Measurements from ENCODE around the gene IKZF1.

The IKZF1 gene

GRCh38 chr7:50268990-50269389 lies 35.5 kb upstream of the IKZF1 start:
- no peaks in the 10 kb centered on the region for H3K27me3 ChIP-seq (replicated peaks; ENCODE audit: control insufficient read depth, insufficient read depth, low read length, poor library complexity, severe bottlenecking)
- DNase-seq = no peak
- H3K4me1 ChIP-seq (ENCODE audit: control insufficient read depth, insufficient read depth, low read length, poor library complexity, severe bottlenecking) = peaks cover 71% of the 10 kb centered on the region
- H3K4me3 ChIP-seq (ENCODE audit: insufficient read depth, low read depth, low read length, poor library complexity, severe bottlenecking) = no peak overlapping the region
- H3K27ac ChIP-seq (ENCODE audit: insufficient read depth, low read length, poor library complexity, severe bottlenecking) = peak overlapping the region; percentile 60
- no peaks in the 10 kb centered on the region for H3K9me3 ChIP-seq (ENCODE audit: control insufficient read depth, low read length)
- H3K36me3 ChIP-seq (ENCODE audit: control insufficient read depth, insufficient read depth, low read length) = no peaks in the 10 kb centered on the region

- H3K9me3 ChIP-seq (ENCODE audit: control insufficient read depth, low read length) = no peaks in the 10 kb centered on the region
- peak overlapping the region; percentile 18 for H3K27ac ChIP-seq (ENCODE audit: insufficient read depth, low read length, poor library complexity, severe bottlenecking)
- H3K27me3 ChIP-seq (replicated peaks; ENCODE audit: control insufficient read depth, insufficient read depth, low read length, poor library complexity, severe bottlenecking) = no peaks in the 10 kb centered on the region
- no peak overlapping the region for H3K4me3 ChIP-seq (ENCODE audit: insufficient read depth, low read depth, low read length, poor library complexity, severe bottlenecking)
- no peaks in the 10 kb centered on the region for H3K36me3 ChIP-seq (ENCODE audit: control insufficient read depth, insufficient read depth, low read length)
- H3K4me1 ChIP-seq (ENCODE audit: control insufficient read depth, insufficient read depth, low read length, poor library complexity, severe bottlenecking) = peaks cover 61% of the 10 kb centered on the region
- no peak for DNase-seq
These were observed 33.9 kb upstream of the IKZF1 start for GRCh38 chr7:50270531-50271018.

- Histone ChIP-seq H3K27ac (ENCODE audit: insufficient read depth, low read length, poor library complexity, severe bottlenecking) (no peak overlapping the region), H3K9me3 (ENCODE audit: control insufficient read depth, low read length) (no peaks in the 10 kb centered on the region), H3K36me3 (ENCODE audit: control insufficient read depth, insufficient read depth, low read length) (no peaks in the 10 kb centered on the region), H3K4me3 (ENCODE audit: insufficient read depth, low read depth, low read length, poor library complexity, severe bottlenecking) (no peak overlapping the region), H3K27me3 (replicated peaks; ENCODE audit: control insufficient read depth, insufficient read depth, low read length, poor library complexity, severe bottlenecking) (no peaks in the 10 kb centered on the region), H3K4me1 (ENCODE audit: control insufficient read depth, insufficient read depth, low read length, poor library complexity, severe bottlenecking) (peaks cover 39% of the 10 kb centered on the region)
- DNase-seq = no peak
These were observed 31.7 kb upstream of the IKZF1 start for GRCh38 chr7:50272808-50273207.

- peaks cover 34% of the 10 kb centered on the region for H3K4me1 ChIP-seq (ENCODE audit: control insufficient read depth, insufficient read depth, low read length, poor library complexity, severe bottlenecking)
- H3K9me3 ChIP-seq (ENCODE audit: control insufficient read depth, low read length) = no peaks in the 10 kb centered on the region
- no peak overlapping the region for H3K4me3 ChIP-seq (ENCODE audit: insufficient read depth, low read depth, low read length, poor library complexity, severe bottlenecking)
- H3K36me3 ChIP-seq (ENCODE audit: control insufficient read depth, insufficient read depth, low read length) = no peaks in the 10 kb centered on the region
- no peaks in the 10 kb centered on the region for H3K27me3 ChIP-seq (replicated peaks; ENCODE audit: control insufficient read depth, insufficient read depth, low read length, poor library complexity, severe bottlenecking)
- DNase-seq = no peak
- no peak overlapping the region for H3K27ac ChIP-seq (ENCODE audit: insufficient read depth, low read length, poor library complexity, severe bottlenecking)
These were observed 31.2 kb upstream of the IKZF1 start for GRCh38 chr7:50273301-50273700.

GRCh38 chr7:50273870-50274269 lies 30.6 kb upstream of the IKZF1 start:
- no peaks in the 10 kb centered on the region for H3K9me3 ChIP-seq (ENCODE audit: control insufficient read depth, low read length)
- H3K27me3 ChIP-seq (replicated peaks; ENCODE audit: control insufficient read depth, insufficient read depth, low read length, poor library complexity, severe bottlenecking) = no peaks in the 10 kb centered on the region
- no peaks in the 10 kb centered on the region for H3K36me3 ChIP-seq (ENCODE audit: control insufficient read depth, insufficient read depth, low read length)
- H3K27ac ChIP-seq (ENCODE audit: insufficient read depth, low read length, poor library complexity, severe bottlenecking) = no peak overlapping the region
- peaks cover 28% of the 10 kb centered on the region for H3K4me1 ChIP-seq (ENCODE audit: control insufficient read depth, insufficient read depth, low read length, poor library complexity, severe bottlenecking)
- no peak overlapping the region for H3K4me3 ChIP-seq (ENCODE audit: insufficient read depth, low read depth, low read length, poor library complexity, severe bottlenecking)
- DNase-seq = no peak

- H3K27me3 ChIP-seq (replicated peaks; ENCODE audit: control insufficient read depth, insufficient read depth, low read length, poor library complexity, severe bottlenecking) = no peaks in the 10 kb centered on the region
- no peak overlapping the region for H3K4me3 ChIP-seq (ENCODE audit: insufficient read depth, low read depth, low read length, poor library complexity, severe bottlenecking)
- no peaks in the 10 kb centered on the region for H3K9me3 ChIP-seq (ENCODE audit: control insufficient read depth, low read length)
- no peaks in the 10 kb centered on the region for H3K36me3 ChIP-seq (ENCODE audit: control insufficient read depth, insufficient read depth, low read length)
- H3K27ac ChIP-seq (ENCODE audit: insufficient read depth, low read length, poor library complexity, severe bottlenecking) = no peak overlapping the region
- DNase-seq = no peak
- H3K4me1 ChIP-seq (ENCODE audit: control insufficient read depth, insufficient read depth, low read length, poor library complexity, severe bottlenecking) = peaks cover 23% of the 10 kb centered on the region
These were observed 30.2 kb upstream of the IKZF1 start for GRCh38 chr7:50274361-50274760.

- Histone ChIP-seq H3K27ac (ENCODE audit: insufficient read depth, low read length, poor library complexity, severe bottlenecking) (no peak overlapping the region), H3K27me3 (replicated peaks; ENCODE audit: control insufficient read depth, insufficient read depth, low read length, poor library complexity, severe bottlenecking) (no peaks in the 10 kb centered on the region), H3K4me1 (ENCODE audit: control insufficient read depth, insufficient read depth, low read length, poor library complexity, severe bottlenecking) (peaks cover 12% of the 10 kb centered on the region), H3K9me3 (ENCODE audit: control insufficient read depth, low read length) (no peaks in the 10 kb centered on the region), H3K4me3 (ENCODE audit: insufficient read depth, low read depth, low read length, poor library complexity, severe bottlenecking) (no peak overlapping the region), H3K36me3 (ENCODE audit: control insufficient read depth, insufficient read depth, low read length) (no peaks in the 10 kb centered on the region)
- DNase-seq = no peak
These were observed 29.1 kb upstream of the IKZF1 start for GRCh38 chr7:50275430-50275829.

- Histone ChIP-seq H3K4me3 (ENCODE audit: insufficient read depth, low read depth, low read length, poor library complexity, severe bottlenecking) (no peak overlapping the region), H3K36me3 (ENCODE audit: control insufficient read depth, insufficient read depth, low read length) (no peaks in the 10 kb centered on the region), H3K27me3 (replicated peaks; ENCODE audit: control insufficient read depth, insufficient read depth, low read length, poor library complexity, severe bottlenecking) (no peaks in the 10 kb centered on the region), H3K4me1 (ENCODE audit: control insufficient read depth, insufficient read depth, low read length, poor library complexity, severe bottlenecking) (peaks cover 13% of the 10 kb centered on the region), H3K27ac (ENCODE audit: insufficient read depth, low read length, poor library complexity, severe bottlenecking) (no peak overlapping the region), H3K9me3 (ENCODE audit: control insufficient read depth, low read length) (no peaks in the 10 kb centered on the region)
- DNase-seq = no peak
These were observed 28.0 kb upstream of the IKZF1 start for GRCh38 chr7:50276483-50276882.

GRCh38 chr7:50278120-50278519 lies 26.4 kb upstream of the IKZF1 start:
- no peak for DNase-seq
- H3K4me3 ChIP-seq (ENCODE audit: insufficient read depth, low read depth, low read length, poor library complexity, severe bottlenecking) = no peak overlapping the region
- H3K27ac ChIP-seq (ENCODE audit: insufficient read depth, low read length, poor library complexity, severe bottlenecking) = no peak overlapping the region
- H3K27me3 ChIP-seq (replicated peaks; ENCODE audit: control insufficient read depth, insufficient read depth, low read length, poor library complexity, severe bottlenecking) = no peaks in the 10 kb centered on the region
- H3K9me3 ChIP-seq (ENCODE audit: control insufficient read depth, low read length) = no peaks in the 10 kb centered on the region
- no peaks in the 10 kb centered on the region for H3K36me3 ChIP-seq (ENCODE audit: control insufficient read depth, insufficient read depth, low read length)
- H3K4me1 ChIP-seq (ENCODE audit: control insufficient read depth, insufficient read depth, low read length, poor library complexity, severe bottlenecking) = peaks cover 17% of the 10 kb centered on the region

- Histone ChIP-seq H3K4me1 (ENCODE audit: control insufficient read depth, insufficient read depth, low read length, poor library complexity, severe bottlenecking) (peaks cover 15% of the 10 kb centered on the region), H3K4me3 (ENCODE audit: insufficient read depth, low read depth, low read length, poor library complexity, severe bottlenecking) (no peak overlapping the region), H3K27me3 (replicated peaks; ENCODE audit: control insufficient read depth, insufficient read depth, low read length, poor library complexity, severe bottlenecking) (no peaks in the 10 kb centered on the region), H3K27ac (ENCODE audit: insufficient read depth, low read length, poor library complexity, severe bottlenecking) (no peak overlapping the region), H3K36me3 (ENCODE audit: control insufficient read depth, insufficient read depth, low read length) (no peaks in the 10 kb centered on the region), H3K9me3 (ENCODE audit: control insufficient read depth, low read length) (no peaks in the 10 kb centered on the region)
- DNase-seq = no peak
These were observed 22.7 kb upstream of the IKZF1 start for GRCh38 chr7:50281680-50282445.

Measured in effector memory CD4-positive, alpha-beta T cell (primary cell).